Endothelial cell (in vitro differentiated cells): ENCODE measurements around the gene SNAPC2. TPM values are rescaled to one million over a fixed set of nuclear protein-coding genes. Genes with fewer than 3 reads are reported as not detected.
A peak's percentile ranks its signal among the peaks of the same experiment; 100 is the strongest.

ENCODE experiments used
- DNase-seq: peaks from one replicate; pipeline ENCODE4 v3.0.0; 2021; ENCODE audit warnings: low spot score
- H3K27ac Mint-ChIP-seq: one replicate; pipeline ENCODE4 v1.8.0; 2021; ENCODE audit warnings: mixed read lengths, inconsistent platforms; ENCODE audit not compliant: unreplicated experiment
- H3K27me3 Mint-ChIP-seq: one replicate; pipeline ENCODE4 v1.8.0; 2021; ENCODE audit warnings: mild to moderate bottlenecking, moderate library complexity, mixed read lengths, inconsistent platforms; ENCODE audit not compliant: unreplicated experiment
- H3K36me3 Mint-ChIP-seq: one replicate; pipeline ENCODE4 v1.8.0; 2021; ENCODE audit warnings: mild to moderate bottlenecking, low read depth, mixed read lengths, inconsistent platforms; ENCODE audit not compliant: unreplicated experiment
- H3K4me1 Mint-ChIP-seq: one replicate; pipeline ENCODE4 v1.8.0; 2021; ENCODE audit warnings: mild to moderate bottlenecking, mixed read lengths, inconsistent platforms; ENCODE audit not compliant: unreplicated experiment
- H3K4me3 Mint-ChIP-seq: one replicate; pipeline ENCODE4 v1.8.0; 2021; ENCODE audit warnings: mild to moderate bottlenecking, mixed read lengths, inconsistent platforms; ENCODE audit not compliant: unreplicated experiment
- H3K9me3 Mint-ChIP-seq: one replicate; pipeline ENCODE4 v1.8.0; 2021; ENCODE audit warnings: mixed read lengths, inconsistent platforms; ENCODE audit not compliant: unreplicated experiment
- CTCF ChIP-seq: fragments of 200-600 bp; sonication (generic); IDR thresholded peaks from one replicate; pipeline ENCODE4 v1.5.0; 2021; ENCODE audit warnings: antibody characterized with exemption; ENCODE audit not compliant: unreplicated experiment
- total RNA-seq: library from RNA; stranded (reverse); fragmentation: NEBNext Ultra II Directional; extraction: Animal tissue kit (Norgen Biotek cat#: 25700); gene quantifications from one replicate; pipeline ENCODE4 v1.2.1, GENCODE V29; 2021; ENCODE audit not compliant: unreplicated experiment

The SNAPC2 gene
- total RNA-seq, 1 donor from 2014 or later, result 13.5 TPM

GRCh38 chr19:7933828-7934725, 13.9 kb downstream of the SNAPC2 start:
- Mint-ChIP-seq H3K4me1 (no peaks in the 10 kb centered on the region), H3K27ac (no peak overlapping the region), H3K27me3 (peaks cover 2% of the 10 kb centered on the region), H3K9me3 (no peaks in the 10 kb centered on the region), H3K36me3 (peaks cover 8% of the 10 kb centered on the region), H3K4me3 (no peak overlapping the region)
- no peak for DNase-seq
- no peak for TF ChIP-seq CTCF

GRCh38 chr19:7934766-7935165, 14.6 kb downstream of the SNAPC2 start:
- H3K36me3 Mint-ChIP-seq, result peaks cover 8% of the 10 kb centered on the region
- no peak for DNase-seq
- H3K9me3 Mint-ChIP-seq, result no peaks in the 10 kb centered on the region
- H3K4me3 Mint-ChIP-seq, result no peak overlapping the region
- H3K27me3 Mint-ChIP-seq, result peaks cover 2% of the 10 kb centered on the region
- peak overlapping the region; percentile 52 for H3K27ac Mint-ChIP-seq
- TF ChIP-seq CTCF, result no peak
- no peaks in the 10 kb centered on the region for H3K4me1 Mint-ChIP-seq

GRCh38 chr19:7940841-7941240, 20.7 kb downstream of the SNAPC2 start:
- peaks cover 14% of the 10 kb centered on the region for H3K36me3 Mint-ChIP-seq
- no peak for DNase-seq
- H3K4me1 Mint-ChIP-seq, result no peaks in the 10 kb centered on the region
- H3K27ac Mint-ChIP-seq, result peak overlapping the region; percentile 48
- peaks cover 12% of the 10 kb centered on the region for H3K27me3 Mint-ChIP-seq
- no peaks in the 10 kb centered on the region for H3K9me3 Mint-ChIP-seq
- H3K4me3 Mint-ChIP-seq, result peak overlapping the region; percentile 52
- TF ChIP-seq CTCF, result no peak

- Mint-ChIP-seq H3K4me3 (peak overlapping the region; percentile 9), H3K4me1 (no peaks in the 10 kb centered on the region), H3K36me3 (peaks cover 14% of the 10 kb centered on the region), H3K9me3 (no peaks in the 10 kb centered on the region), H3K27me3 (peaks cover 16% of the 10 kb centered on the region), H3K27ac (no peak overlapping the region)
- DNase-seq, result no peak
- TF ChIP-seq CTCF, result no peak
Observed at GRCh38 chr19:7941895-7942596, 21.9 kb downstream of the SNAPC2 start.
